Measurements from ENCODE around the gene INTU.

GRCh38 chr4:127686658-127687057, 53.9 kb downstream of the INTU start:
- TF ChIP-seq EZH2phosphoT487 (IDR thresholded peaks at IDR 0.05; ENCODE audit: borderline replicate concordance, low read length) (no peak), EZH2 (IDR thresholded peaks at IDR 0.05; ENCODE audit: low read length, unreplicated experiment) (no peak)

All from PC-3 (cell line).